Measurements from ENCODE around the gene C10orf90.

- TF ChIP-seq TAF1 (IDR thresholded peaks at IDR 0.05; ENCODE audit: borderline replicate concordance, insufficient read depth, low read length) = no peak
- TF ChIP-seq POLR2AphosphoS5 (IDR thresholded peaks at IDR 0.05; ENCODE audit: low read depth, low read length) = no peak
- no peak for TF ChIP-seq SIN3A (IDR thresholded peaks at IDR 0.05; ENCODE audit: borderline replicate concordance, insufficient read depth, low read length)
Observed at GRCh38 chr10:126563361-126563760, 107.1 kb downstream of the C10orf90 start.
